ENCODE data around the gene TAF6L.

- TF ChIP-seq TEAD1 (CRISPR knock-in tag; IDR thresholded peaks at IDR 0.05) (no peak), AFF4 (CRISPR knock-in tag; IDR thresholded peaks at IDR 0.05) (no peak), EP300 (IDR thresholded peaks at IDR 0.05; ENCODE audit: low read length) (no peak), RERE (CRISPR knock-in tag; IDR thresholded peaks at IDR 0.05; ENCODE audit: borderline replicate concordance) (no peak), GATAD2A (IDR thresholded peaks at IDR 0.05) (no peak)
- TF ChIP-seq, protein P1, sequence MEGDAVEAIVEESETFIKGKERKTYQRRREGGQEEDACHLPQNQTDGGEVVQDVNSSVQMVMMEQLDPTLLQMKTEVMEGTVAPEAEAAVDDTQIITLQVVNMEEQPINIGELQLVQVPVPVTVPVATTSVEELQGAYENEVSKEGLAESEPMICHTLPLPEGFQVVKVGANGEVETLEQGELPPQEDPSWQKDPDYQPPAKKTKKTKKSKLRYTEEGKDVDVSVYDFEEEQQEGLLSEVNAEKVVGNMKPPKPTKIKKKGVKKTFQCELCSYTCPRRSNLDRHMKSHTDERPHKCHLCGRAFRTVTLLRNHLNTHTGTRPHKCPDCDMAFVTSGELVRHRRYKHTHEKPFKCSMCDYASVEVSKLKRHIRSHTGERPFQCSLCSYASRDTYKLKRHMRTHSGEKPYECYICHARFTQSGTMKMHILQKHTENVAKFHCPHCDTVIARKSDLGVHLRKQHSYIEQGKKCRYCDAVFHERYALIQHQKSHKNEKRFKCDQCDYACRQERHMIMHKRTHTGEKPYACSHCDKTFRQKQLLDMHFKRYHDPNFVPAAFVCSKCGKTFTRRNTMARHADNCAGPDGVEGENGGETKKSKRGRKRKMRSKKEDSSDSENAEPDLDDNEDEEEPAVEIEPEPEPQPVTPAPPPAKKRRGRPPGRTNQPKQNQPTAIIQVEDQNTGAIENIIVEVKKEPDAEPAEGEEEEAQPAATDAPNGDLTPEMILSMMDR (IDR thresholded peaks at IDR 0.05 in 2 of 3, conservative IDR thresholded peaks at IDR 0.05 in 1 of 3; ENCODE audit: insufficient read depth in 2 of 3, low read depth in 1 of 3, low read length in 3 of 3), result no peak
These were observed 29.9 kb downstream of the TAF6L start for GRCh38 chr11:62801071-62801470.
